Uterus (tissue), 2 donors: ENCODE measurements around the gene AUH.

Experiments
- POLR2A ChIP-seq, 2 donors: fragments of 450-650 bp; IDR thresholded peaks; one replicate each; pipeline ENCODE4 v1.6.1; 2016; ENCODE audit warnings: antibody characterized with exemption in 2 of 2, mild to moderate bottlenecking in 1 of 2, moderate library complexity in 1 of 2
- TF ChIP-seq, protein P1 (sequence below), 4 experiments: fragments of 200-600 bp in 2 of 4; fragments of 450-650 bp in 2 of 4; sonication (generic) in 2 of 4; IDR thresholded peaks; one replicate each; pipeline ENCODE4 v1.5.1; 2016 to 2019; ENCODE audit warnings: antibody characterized with exemption in 4 of 4, mild to moderate bottlenecking in 2 of 4, moderate library complexity in 1 of 4

DNA sequence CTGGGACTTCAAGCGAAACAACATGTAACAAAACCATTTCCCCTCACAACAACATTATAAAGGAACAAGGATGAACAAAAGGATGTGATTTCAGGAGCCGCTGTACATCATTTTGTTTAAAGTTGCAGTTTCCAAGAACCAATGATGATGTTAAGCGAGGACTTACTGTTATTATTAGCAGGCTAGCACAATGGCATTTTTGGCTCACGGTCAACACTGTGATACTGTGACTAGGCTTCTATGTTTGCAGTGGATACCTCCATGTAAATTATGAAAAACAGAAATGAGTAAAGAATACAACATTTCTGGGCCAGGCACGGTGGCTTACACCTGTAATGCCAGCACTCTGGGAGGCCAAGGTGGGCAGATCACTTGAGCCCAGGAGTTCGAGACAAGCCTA, 113.0 kb downstream of the AUH start:
- TF ChIP-seq, protein P1, sequence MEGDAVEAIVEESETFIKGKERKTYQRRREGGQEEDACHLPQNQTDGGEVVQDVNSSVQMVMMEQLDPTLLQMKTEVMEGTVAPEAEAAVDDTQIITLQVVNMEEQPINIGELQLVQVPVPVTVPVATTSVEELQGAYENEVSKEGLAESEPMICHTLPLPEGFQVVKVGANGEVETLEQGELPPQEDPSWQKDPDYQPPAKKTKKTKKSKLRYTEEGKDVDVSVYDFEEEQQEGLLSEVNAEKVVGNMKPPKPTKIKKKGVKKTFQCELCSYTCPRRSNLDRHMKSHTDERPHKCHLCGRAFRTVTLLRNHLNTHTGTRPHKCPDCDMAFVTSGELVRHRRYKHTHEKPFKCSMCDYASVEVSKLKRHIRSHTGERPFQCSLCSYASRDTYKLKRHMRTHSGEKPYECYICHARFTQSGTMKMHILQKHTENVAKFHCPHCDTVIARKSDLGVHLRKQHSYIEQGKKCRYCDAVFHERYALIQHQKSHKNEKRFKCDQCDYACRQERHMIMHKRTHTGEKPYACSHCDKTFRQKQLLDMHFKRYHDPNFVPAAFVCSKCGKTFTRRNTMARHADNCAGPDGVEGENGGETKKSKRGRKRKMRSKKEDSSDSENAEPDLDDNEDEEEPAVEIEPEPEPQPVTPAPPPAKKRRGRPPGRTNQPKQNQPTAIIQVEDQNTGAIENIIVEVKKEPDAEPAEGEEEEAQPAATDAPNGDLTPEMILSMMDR (IDR thresholded peaks at IDR 0.05), result no peak
- no peak for TF ChIP-seq POLR2A (IDR thresholded peaks at IDR 0.05)
